GM12878 (cell line): ENCODE results near the gene TAS2R60. TPM values are rescaled to one million over a fixed set of nuclear protein-coding genes. Genes with fewer than 3 reads are reported as not detected.

Experiments
- ATAC-seq: fragments of 200-7000 bp; cut with Tn5 transposase; 3 replicates; pipeline ENCODE4 v1.9.1; 2020; ENCODE audit warnings: mild to moderate bottlenecking, moderate library complexity
- BruUV-seq: library from RNA; stranded (reverse); fragments of 400-500 nt; replicated peaks from 2 replicates; lab custom pipeline; 2021; lab: Mats Ljungman, UMichigan
- CTCF ChIA-PET: fragments of 300-600 bp; sonication (Branson Sonifier 250); formaldehyde crosslinking; extraction: SDS; loops from one replicate; lab custom pipeline; 2021; ENCODE audit warnings: inconsistent platforms; lab: Yijun Ruan, JAX
- POLR2A ChIA-PET: fragments of 350-600 bp; formaldehyde crosslinking; extraction: SDS; loops from one replicate; lab custom pipeline; 2021; ENCODE audit warnings: inconsistent platforms; lab: Charles Lee
- RAD21 ChIA-PET: fragments of 300-600 bp; sonication (Branson Sonifier 250); formaldehyde crosslinking; loops from one replicate; lab custom pipeline; 2023; ENCODE audit warnings: antibody characterized with exemption; ENCODE audit not compliant: unreplicated experiment; lab: Charles Lee
- SMC1A ChIA-PET: fragments of 300-600 bp; sonication (Branson Sonifier 250); formaldehyde crosslinking; loops from one replicate; lab custom pipeline; 2023; ENCODE audit not compliant: unreplicated experiment, uncharacterized antibody; lab: Charles Lee
- DNase-seq: peaks from one replicate; pipeline ENCODE4 v3.0.0-alpha.2; 2011; ENCODE audit warnings: low read depth, low spot score
- FAIRE-seq: peaks from 3 replicates; lab custom pipeline; 2011; peaks lifted over from hg19 to GRCh38; lab: Jason Lieb, UNC
- H2AFZ ChIP-seq: 2 replicates; pipeline ENCODE4 v1.6.0; 2011; ENCODE audit warnings: low read depth, low read length, control low read depth; ENCODE audit not compliant: control insufficient read depth
- H3K27ac ChIP-seq: 2 replicates; pipeline ENCODE4 v1.5.1; 2011; ENCODE audit warnings: control low read depth; ENCODE audit not compliant: control insufficient read depth, insufficient read depth
- H3K27me3 ChIP-seq, 2 experiments: replicated peaks in 1 of 2; 2 replicates each; pipeline versions ENCODE4 v1.6.0 to v1.6.1; 2011; ENCODE audit warnings: low read length in 1 of 2; ENCODE audit not compliant: control insufficient read depth in 2 of 2, insufficient read depth in 2 of 2
- H3K36me3 ChIP-seq, 2 experiments: 2 replicates each; pipeline ENCODE4 v1.5.1; 2011; ENCODE audit warnings: low read length in 1 of 2; ENCODE audit not compliant: control insufficient read depth in 2 of 2, insufficient read depth in 2 of 2
- H3K4me1 ChIP-seq: 2 replicates; pipeline ENCODE4 v1.6.1; 2011; ENCODE audit warnings: mild to moderate bottlenecking, low read length, moderate library complexity, mixed read lengths; ENCODE audit not compliant: control insufficient read depth, insufficient read depth
- H3K4me2 ChIP-seq: 2 replicates; pipeline ENCODE4 v1.6.0; 2011; ENCODE audit warnings: control low read depth; ENCODE audit not compliant: control insufficient read depth, insufficient read depth
- H3K4me3 ChIP-seq: fragments of 200-600 bp; sonication (generic); 2 replicates; pipeline ENCODE4 v1.5.1; 2016
- H3K79me2 ChIP-seq: 2 replicates; pipeline ENCODE4 v1.6.0; 2011; ENCODE audit warnings: low read length; ENCODE audit not compliant: control insufficient read depth, insufficient read depth
- H3K9ac ChIP-seq: 2 replicates; pipeline ENCODE4 v1.8.0; 2011; ENCODE audit warnings: low read length, control low read depth, mixed read lengths; ENCODE audit not compliant: control insufficient read depth, insufficient read depth
- H3K9me3 ChIP-seq: replicated peaks from 3 replicates; pipeline ENCODE4 v1.5.1; 2011; ENCODE audit warnings: mild to moderate bottlenecking, low read length; ENCODE audit not compliant: control insufficient read depth, insufficient read depth
- H4K20me1 ChIP-seq: 2 replicates; pipeline ENCODE4 v1.6.0; 2011; ENCODE audit not compliant: control insufficient read depth, insufficient read depth
- CEBPB ChIP-seq, 2 experiments: fragments of 150-350 bp in 1 of 2; IDR thresholded peaks; 2 replicates each; pipeline ENCODE4 v1.6.1; 2012 to 2014; ENCODE audit warnings: low read depth in 2 of 2, low read length in 2 of 2, borderline replicate concordance in 1 of 2, inconsistent platforms in 1 of 2
- FOXM1 ChIP-seq: IDR thresholded peaks from 2 replicates; pipeline ENCODE4 v1.6.1; 2012; ENCODE audit warnings: low read depth, mild to moderate bottlenecking, inconsistent platforms, low read length, moderate library complexity
- STAT3 ChIP-seq: IDR thresholded peaks from 2 replicates; pipeline ENCODE4 v1.6.1; 2011; ENCODE audit warnings: low read depth, low read length, improper control_type of control experiment
- ZBTB33 ChIP-seq: fragments of 450-650 bp; IDR thresholded peaks from 2 replicates; pipeline ENCODE4 v1.6.1; 2017; ENCODE audit warnings: mild to moderate bottlenecking
- ZNF592 ChIP-seq: fragments of 450-650 bp; IDR thresholded peaks from 2 replicates; pipeline ENCODE4 v1.6.1; 2017; ENCODE audit warnings: mild to moderate bottlenecking, moderate library complexity
- ZSCAN29 ChIP-seq: fragments of 450-650 bp; IDR thresholded peaks from 2 replicates; pipeline ENCODE4 v1.6.1; 2017; ENCODE audit warnings: mild to moderate bottlenecking, moderate library complexity
- WGBS: methylation state at CpG from one replicate; pipeline ENCODE4 v1.1.6; 2016; ENCODE audit warnings: low lambda C conversion rate; ENCODE audit not compliant: insufficient replicate concordance, insufficient coverage; ENCODE audit errors: missing lambda C conversion rate; 5-methylcytosine and 5-hydroxymethylcytosine counted together
- in situ Hi-C: fragments of 300-500 bp; cut with MboI; formaldehyde crosslinking; loops from 9 replicates; pipeline ENCODE4 v1.14.3; 2018; ENCODE audit warnings: mixed read lengths
- intact Hi-C: fragments of 100-400 bp; cut with micrococcal nuclease; formaldehyde crosslinking; loops from one replicate; pipeline ENCODE4 v1.14.2; 2022; ENCODE audit not compliant: unreplicated experiment
- polyA plus RNA-seq, 11 experiments: library from polyadenylated mRNA; depleted of rRNA in 4 of 11; unstranded in 6 of 11; stranded (reverse) in 5 of 11; fragments of >200 nt; fragmentation: Nextera tagmentation in 4 of 11; fragmentation: Illumina TruSeq in 1 of 11; extraction: Ambion mirVana in 4 of 11; extraction: Trizol in 1 of 11; gene quantifications; 1 replicate in 1 of 11; 2 replicates in 10 of 11; pipeline versions ENCODE4 v1.2.1 to v1.2.3, GENCODE V29; 2011 to 2016; ENCODE audit warnings: inconsistent platforms in 2 of 11, missing spikeins in 2 of 11, low read depth in 1 of 11
- total RNA-seq, 4 experiments: library from RNA; depleted of rRNA in 3 of 4; stranded (reverse); fragments of >200 nt in 3 of 4; fragmentation: Illumina TruSeq in 1 of 4; extraction: Trizol in 1 of 4; gene quantifications; 2 replicates each; pipeline versions ENCODE4 v1.2.1 to v1.2.3, GENCODE V29; 2013 to 2021
- TF ChIP-seq, protein P1 (sequence below): IDR thresholded peaks from 2 replicates; pipeline ENCODE4 v1.6.1; 2011; ENCODE audit warnings: low read depth, low read length, improper control_type of control experiment, borderline replicate concordance
- TF ChIP-seq, protein P2 (sequence below): fragments of 450-650 bp; IDR thresholded peaks from 2 replicates; pipeline ENCODE4 v1.6.1; 2016; ENCODE audit warnings: mild to moderate bottlenecking

Gene TAS2R60
- total and polyA plus RNA-seq, 10 of the 15 experiments (the other 5 are each of a cell fraction or from before 2014, with no cell fraction given) = not detected

- TF ChIP-seq ZSCAN29 = no peak
- TF ChIP-seq FOXM1 = no peak
- TF ChIP-seq, protein P1, sequence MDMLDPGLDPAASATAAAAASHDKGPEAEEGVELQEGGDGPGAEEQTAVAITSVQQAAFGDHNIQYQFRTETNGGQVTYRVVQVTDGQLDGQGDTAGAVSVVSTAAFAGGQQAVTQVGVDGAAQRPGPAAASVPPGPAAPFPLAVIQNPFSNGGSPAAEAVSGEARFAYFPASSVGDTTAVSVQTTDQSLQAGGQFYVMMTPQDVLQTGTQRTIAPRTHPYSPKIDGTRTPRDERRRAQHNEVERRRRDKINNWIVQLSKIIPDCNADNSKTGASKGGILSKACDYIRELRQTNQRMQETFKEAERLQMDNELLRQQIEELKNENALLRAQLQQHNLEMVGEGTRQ = no peak
- no peak for TF ChIP-seq CEBPB (IDR thresholded peaks at IDR 0.05; ENCODE audit: borderline replicate concordance in 1 of 2, low read depth in 2 of 2, low read length in 2 of 2)
Observed at GRCh38 chr7:143431109-143431508, 12.1 kb upstream of the TAS2R60 start (continued).

DNA sequence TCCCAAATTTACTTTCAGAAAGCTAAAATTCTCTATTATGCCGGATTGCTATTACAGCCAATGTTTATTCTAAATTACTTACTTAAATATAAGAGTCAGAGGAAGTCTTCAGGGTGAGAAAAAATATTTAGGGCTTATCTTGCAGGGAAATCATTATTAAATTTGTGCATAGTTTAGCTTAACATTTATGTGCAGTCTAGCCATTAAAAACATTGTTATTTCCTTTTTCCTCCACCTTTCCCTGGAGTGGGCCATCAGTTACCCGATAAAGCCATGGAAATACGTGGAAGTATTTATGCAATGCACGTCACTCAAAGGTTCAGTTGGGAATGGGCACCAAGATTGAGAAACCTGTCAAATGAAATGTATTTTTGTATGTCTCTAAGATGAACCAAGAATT lies 9.5 kb upstream of the TAS2R60 start:
- ChIA-PET CTCF (interaction anchor here (1.3 kb wide), 1 partner anchor 18 kb away, joined by 3 read pairs; no protein-coding TSS in a partner anchor), SMC1A (no interaction called here), POLR2A (no interaction called here), RAD21 (no interaction called here)
- no peak for DNase-seq
- FAIRE-seq = no peak
- BruUV-seq = no TSS peak
- Histone ChIP-seq H3K4me2 (no peak overlapping the region), H3K9ac (no peak overlapping the region), H3K4me1 (no peaks in the 10 kb centered on the region), H4K20me1 (no peaks in the 10 kb centered on the region), H3K9me3 (no peaks in the 10 kb centered on the region), H2AFZ (no peak overlapping the region), H3K27ac (no peak overlapping the region), H3K27me3 (no peaks in the 10 kb centered on the region; a peak in 1 of 4 replicates), H3K79me2 (no peaks in the 10 kb centered on the region), H3K4me3 (no peak overlapping the region), H3K36me3 (no peaks in the 10 kb centered on the region)
- TF ChIP-seq ZBTB33 (no peak), STAT3 (no peak), ZNF592 (no peak)
- TF ChIP-seq, protein P2, sequence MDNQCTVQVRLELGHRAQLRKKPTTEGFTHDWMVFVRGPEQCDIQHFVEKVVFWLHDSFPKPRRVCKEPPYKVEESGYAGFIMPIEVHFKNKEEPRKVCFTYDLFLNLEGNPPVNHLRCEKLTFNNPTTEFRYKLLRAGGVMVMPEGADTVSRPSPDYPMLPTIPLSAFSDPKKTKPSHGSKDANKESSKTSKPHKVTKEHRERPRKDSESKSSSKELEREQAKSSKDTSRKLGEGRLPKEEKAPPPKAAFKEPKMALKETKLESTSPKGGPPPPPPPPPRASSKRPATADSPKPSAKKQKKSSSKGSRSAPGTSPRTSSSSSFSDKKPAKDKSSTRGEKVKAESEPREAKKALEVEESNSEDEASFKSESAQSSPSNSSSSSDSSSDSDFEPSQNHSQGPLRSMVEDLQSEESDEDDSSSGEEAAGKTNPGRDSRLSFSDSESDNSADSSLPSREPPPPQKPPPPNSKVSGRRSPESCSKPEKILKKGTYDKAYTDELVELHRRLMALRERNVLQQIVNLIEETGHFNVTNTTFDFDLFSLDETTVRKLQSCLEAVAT = no peak
- ATAC-seq = no peak
- intact Hi-C loops (no loop called here), in situ Hi-C loops (no loop called here)
- WGBS = 0% methylated on average over 4 of the region's 4 CpGs
